ENCODE results near the gene CABP4.
A peak's percentile ranks its signal among the peaks of the same experiment; 100 is the strongest.
"Not testable (repeated sequence)": the region's sequence is repeated elsewhere in the genome, so short reads cannot be mapped to it uniquely, and the experiment has no call there.

The CABP4 gene

GRCh38 chr11:67456068-67456705, 1.0 kb downstream of the CABP4 start:
- DNase-seq, result no peak

GRCh38 chr11:67457453-67457852, 2.3 kb downstream of the CABP4 start:
- DNase-seq, result no peak

- DNase-seq, result no peak
Observed at GRCh38 chr11:67458266-67458665, 3.1 kb downstream of the CABP4 start.

- no peak for DNase-seq
Observed at GRCh38 chr11:67463186-67463585, 8.0 kb downstream of the CABP4 start.

GRCh38 chr11:67463680-67464410, 8.7 kb downstream of the CABP4 start:
- DNase-seq, result no peak

- peak; percentile 89 for DNase-seq
Observed at GRCh38 chr11:67464411-67465188, 9.4 kb downstream of the CABP4 start.

- no peak for DNase-seq
Observed at GRCh38 chr11:67465189-67465510, 10.0 kb downstream of the CABP4 start.

GRCh38 chr11:67465530-67465929, 10.4 kb downstream of the CABP4 start:
- not testable (repeated sequence) for DNase-seq

- no peak for DNase-seq
Observed at GRCh38 chr11:67466367-67466766, 11.2 kb downstream of the CABP4 start.

- no peak for DNase-seq
Observed at GRCh38 chr11:67466962-67467771, 12.0 kb downstream of the CABP4 start.

GRCh38 chr11:67468056-67468455, 12.9 kb downstream of the CABP4 start:
- DNase-seq, result no peak

- no peak for DNase-seq
Observed at GRCh38 chr11:67468456-67468758, 13.3 kb downstream of the CABP4 start.

- DNase-seq, result peak; percentile 83
Observed at GRCh38 chr11:67468759-67469507, 13.8 kb downstream of the CABP4 start, which contains the start of gene TMEM134. Gene TMEM134 (minus strand): TSS chr11:67469251. CDS start chr11:67469192, 59 bp downstream.

- no peak for DNase-seq
Observed at GRCh38 chr11:67469508-67469811, 14.3 kb downstream of the CABP4 start.

GRCh38 chr11:67470337-67471002, 15.3 kb downstream of the CABP4 start:
- DNase-seq, result no peak

- DNase-seq, result no peak
Observed at GRCh38 chr11:67472882-67473281, 17.7 kb downstream of the CABP4 start.

GRCh38 chr11:67476692-67477091, 21.5 kb downstream of the CABP4 start:
- not testable (repeated sequence) for DNase-seq

GRCh38 chr11:67477344-67478050, 22.3 kb downstream of the CABP4 start:
- DNase-seq, result not testable (repeated sequence)

- DNase-seq, result no peak
Observed at GRCh38 chr11:67482275-67482826, 27.2 kb downstream of the CABP4 start.

- DNase-seq, result peak; percentile 99
Observed at GRCh38 chr11:67482827-67483798, 28.0 kb downstream of the CABP4 start, which contains the start of gene AIP. Gene AIP (plus strand): TSS chr11:67483026. CDS start chr11:67483159, 133 bp downstream.
